Measurements from ENCODE around the gene ADAD1.

- TF ChIP-seq POLR2A (IDR thresholded peaks at IDR 0.05): no peak
- no peak for TF ChIP-seq CTCF (IDR thresholded peaks at IDR 0.05)
Measured at GRCh38 chr4:122377352-122377751, 1.5 kb upstream of the ADAD1 start.
